Keratinocyte (primary cell): ENCODE measurements around the gene MARVELD1. TPM values are rescaled to one million over a fixed set of nuclear protein-coding genes. Genes with fewer than 3 reads are reported as not detected.

ENCODE experiments used
- DNase-seq: peaks from one replicate; pipeline ENCODE4 v3.0.0-alpha.2; 2011; ENCODE audit warnings: low read depth, missing footprints, low spot score
- FAIRE-seq: peaks from 2 replicates; lab custom pipeline; 2011; peaks lifted over from hg19 to GRCh38; lab: Jason Lieb, UNC
- H2AFZ ChIP-seq: 2 replicates; pipeline ENCODE4 v1.6.0; 2012; ENCODE audit warnings: low read length, control low read depth, inconsistent platforms; ENCODE audit not compliant: control insufficient read depth
- H3K27ac ChIP-seq: 2 replicates; pipeline ENCODE4 v1.5.1; 2011; ENCODE audit warnings: low read length; ENCODE audit not compliant: control insufficient read depth, insufficient read depth
- H3K27me3 ChIP-seq: 3 replicates; pipeline ENCODE4 v1.6.0; 2011; ENCODE audit warnings: low read length; ENCODE audit not compliant: control insufficient read depth, insufficient read depth; ENCODE audit errors: extremely low read depth
- H3K36me3 ChIP-seq, 2 experiments: 2 replicates in 1 of 2; 3 replicates in 1 of 2; pipeline ENCODE4 v1.5.1; 2011; ENCODE audit warnings: low read length in 2 of 2, mild to moderate bottlenecking in 1 of 2; ENCODE audit not compliant: control insufficient read depth in 2 of 2, insufficient read depth in 2 of 2; ENCODE audit errors: extremely low read depth in 1 of 2
- H3K4me1 ChIP-seq: 3 replicates; pipeline ENCODE4 v1.5.1; 2011; ENCODE audit warnings: low read length; ENCODE audit not compliant: control insufficient read depth, insufficient read depth; ENCODE audit errors: extremely low read depth
- H3K4me2 ChIP-seq: 3 replicates; pipeline ENCODE4 v1.6.0; 2011; ENCODE audit warnings: low read depth, low read length; ENCODE audit not compliant: control insufficient read depth, insufficient read depth; ENCODE audit errors: extremely low read depth
- H3K4me3 ChIP-seq, 3 experiments: fragments of 200-600 bp in 1 of 3; sonication (generic) in 1 of 3; 2 replicates in 2 of 3; 3 replicates in 1 of 3; pipeline ENCODE4 v1.5.1; 2011 to 2016; ENCODE audit warnings: low read length in 3 of 3, mild to moderate bottlenecking in 3 of 3, control low read depth in 2 of 3, inconsistent platforms in 1 of 3, low read depth in 1 of 3, mixed read lengths in 1 of 3, mixed run types in 1 of 3, moderate library complexity in 1 of 3; ENCODE audit not compliant: control insufficient read depth in 2 of 3, insufficient read depth in 2 of 3; ENCODE audit errors: extremely low read depth in 1 of 3
- H3K79me2 ChIP-seq: 2 replicates; pipeline ENCODE4 v1.6.0; 2012; ENCODE audit warnings: low read length; ENCODE audit not compliant: control insufficient read depth, insufficient read depth
- H3K9ac ChIP-seq: 3 replicates; pipeline ENCODE4 v1.6.0; 2011; ENCODE audit warnings: low read length; ENCODE audit not compliant: control insufficient read depth, insufficient read depth; ENCODE audit errors: extremely low read depth
- H3K9me1 ChIP-seq: 3 replicates; pipeline ENCODE4 v1.6.0; 2011; ENCODE audit warnings: low read length; ENCODE audit not compliant: control insufficient read depth, insufficient read depth; ENCODE audit errors: extremely low read depth
- H3K9me3 ChIP-seq: 2 replicates; pipeline ENCODE4 v1.5.1; 2012; ENCODE audit warnings: low read depth, low read length; ENCODE audit not compliant: control insufficient read depth
- H4K20me1 ChIP-seq: 3 replicates; pipeline ENCODE4 v1.6.0; 2011; ENCODE audit warnings: low read length; ENCODE audit not compliant: control insufficient read depth, insufficient read depth; ENCODE audit errors: extremely low read depth
- CTCF ChIP-seq, 3 experiments: IDR thresholded peaks in 1 of 3; conservative IDR thresholded peaks in 1 of 3; optimal IDR thresholded peaks in 1 of 3; 2 replicates in 2 of 3; 3 replicates in 1 of 3; pipeline versions ENCODE3 to v1.5.1; 2011; ENCODE audit warnings: low read length in 3 of 3, mild to moderate bottlenecking in 3 of 3, moderate library complexity in 2 of 3, control low read depth in 1 of 3, inconsistent platforms in 1 of 3; ENCODE audit not compliant: insufficient read depth in 2 of 3; ENCODE audit errors: extremely low read depth in 1 of 3
- EZH2 ChIP-seq: IDR thresholded peaks from one replicate; pipeline ENCODE4 v1.6.1; 2012; ENCODE audit warnings: inconsistent platforms, mild to moderate bottlenecking, low read length, moderate library complexity
- dilution Hi-C: fragments of 300-500 bp; cut with MboI; formaldehyde crosslinking; loops from one replicate; pipeline ENCODE4 v1.7.0; 2020; ENCODE audit warnings: low sequenced_read_pairs; ENCODE audit not compliant: extremely low pct_ligation_motif_present
- polyA plus RNA-seq, 5 experiments: library from polyadenylated mRNA; depleted of rRNA in 3 of 5; stranded (reverse) in 3 of 5; stranded (forward) in 1 of 5; unstranded in 1 of 5; fragments of >200 nt; gene quantifications; 1 replicate in 1 of 5; 2 replicates in 3 of 5; 3 replicates in 1 of 5; pipeline versions ENCODE4 v1.2.1 to v1.2.3, GENCODE V29; 2011 to 2012; ENCODE audit warnings: missing spikeins in 2 of 5, low read depth in 1 of 5, low replicate concordance in 1 of 5

Gene MARVELD1
- polyA plus RNA-seq, 1 donor (not counting 4 experiments of a cell fraction or from before 2014, with no cell fraction given) = 39.7 TPM

- H2AFZ ChIP-seq = no peak overlapping the region
- no peaks in the 10 kb centered on the region for H3K36me3 ChIP-seq
- H3K4me1 ChIP-seq = peaks cover 9% of the 10 kb centered on the region
- no peaks in the 10 kb centered on the region for H3K27me3 ChIP-seq
- no peak for DNase-seq
- H3K4me3 ChIP-seq = no peak overlapping the region
- no peak overlapping the region for H3K4me2 ChIP-seq
- no peaks in the 10 kb centered on the region for H3K79me2 ChIP-seq
- peaks cover 2% of the 10 kb centered on the region for H3K9me1 ChIP-seq
- no peak for FAIRE-seq
- dilution Hi-C loops = no loop called here
- H3K9ac ChIP-seq = no peak overlapping the region
- H3K27ac ChIP-seq = no peak overlapping the region
- no peaks in the 10 kb centered on the region for H4K20me1 ChIP-seq
- no peaks in the 10 kb centered on the region for H3K9me3 ChIP-seq
- no peak for TF ChIP-seq EZH2
These were observed 9.2 kb upstream of the MARVELD1 start for GRCh38 chr10:97704341-97704740.

- DNase-seq = no peak
- dilution Hi-C loops = no loop called here
- no peak for FAIRE-seq
These were observed 8.4 kb upstream of the MARVELD1 start for GRCh38 chr10:97705006-97705670.

More at GRCh38 chr10:97705006-97705670, 8.4 kb upstream of the MARVELD1 start:
- TF ChIP-seq EZH2 (no peak), CTCF (optimal IDR thresholded peaks at IDR 0.05 in 1 of 3, IDR thresholded peaks at IDR 0.05 in 1 of 3, conservative IDR thresholded peaks at IDR 0.05 in 1 of 3; ENCODE audit: extremely low read depth in 1 of 3, insufficient read depth in 2 of 3, low read length in 3 of 3) (no peak)
- no peak overlapping the region for H2AFZ ChIP-seq
- no peak overlapping the region for H3K27ac ChIP-seq
- H3K9me1 ChIP-seq = peaks cover 2% of the 10 kb centered on the region
- no peaks in the 10 kb centered on the region for H4K20me1 ChIP-seq
- H3K9me3 ChIP-seq = no peaks in the 10 kb centered on the region
- H3K36me3 ChIP-seq = no peaks in the 10 kb centered on the region
- no peak overlapping the region for H3K4me2 ChIP-seq
- no peaks in the 10 kb centered on the region for H3K27me3 ChIP-seq
- H3K4me3 ChIP-seq = no peak overlapping the region
- no peak overlapping the region for H3K9ac ChIP-seq
- peaks cover 13% of the 10 kb centered on the region for H3K4me1 ChIP-seq
- no peaks in the 10 kb centered on the region for H3K79me2 ChIP-seq
